Activated CD4-positive, alpha-beta T cell treated with anti-CD3 and anti-CD28 coated beads, Interleukin-2, amount 50 U/mL, for 16 hours (primary cell): ENCODE measurements around the gene ZNF804B.
A peak's percentile ranks its signal among the peaks of the same experiment; 100 is the strongest.

ENCODE experiments used
- DNase-seq: peaks from one replicate; pipeline ENCODE4 v3.0.0-alpha.2; 2020

Gene ZNF804B

GRCh38 chr7:88759230-88760135, at the start of gene ZNF804B:
Gene ZNF804B (plus strand): TSS chr7:88759700. CDS start chr7:88759977, 277 bp downstream.
- no peak for DNase-seq

GRCh38 chr7:88735920-88736319, 23.6 kb upstream of the ZNF804B start:
- DNase-seq, result no peak

GRCh38 chr7:88737632-88738031, 21.9 kb upstream of the ZNF804B start:
- no peak for DNase-seq

GRCh38 chr7:88746126-88746525, 13.4 kb upstream of the ZNF804B start:
- no peak for DNase-seq

GRCh38 chr7:88756802-88757201, 2.7 kb upstream of the ZNF804B start:
- no peak for DNase-seq

GRCh38 chr7:88757371-88757770, 2.1 kb upstream of the ZNF804B start:
- no peak for DNase-seq

GRCh38 chr7:88758381-88759229, 895 bp upstream of the ZNF804B start:
- DNase-seq, result no peak

- no peak for DNase-seq
Observed at GRCh38 chr7:88760136-88760515, 626 bp downstream of the ZNF804B start.

- DNase-seq, result no peak
Observed at GRCh38 chr7:88761779-88762178, 2.3 kb downstream of the ZNF804B start.

GRCh38 chr7:88771417-88771816, 11.9 kb downstream of the ZNF804B start:
- DNase-seq, result no peak

GRCh38 chr7:88772776-88773175, 13.3 kb downstream of the ZNF804B start:
- no peak for DNase-seq

- DNase-seq, result no peak
Observed at GRCh38 chr7:88775838-88776237, 16.3 kb downstream of the ZNF804B start.

- DNase-seq, result no peak
Observed at GRCh38 chr7:88787777-88788176, 28.3 kb downstream of the ZNF804B start.

- DNase-seq, result no peak
Observed at GRCh38 chr7:88789480-88790064, 30.1 kb downstream of the ZNF804B start.

GRCh38 chr7:88791891-88792290, 32.4 kb downstream of the ZNF804B start:
- DNase-seq, result no peak

GRCh38 chr7:88792361-88792760, 32.9 kb downstream of the ZNF804B start:
- no peak for DNase-seq

- no peak for DNase-seq
Observed at GRCh38 chr7:88795553-88795952, 36.1 kb downstream of the ZNF804B start, which contains the start of gene TEX47. Gene TEX47 (minus strand): TSS chr7:88795737. CDS start chr7:88794942, 795 bp downstream.

GRCh38 chr7:88801046-88801445, 41.5 kb downstream of the ZNF804B start:
- DNase-seq, result no peak

- no peak for DNase-seq
Observed at GRCh38 chr7:88806280-88807037, 47.0 kb downstream of the ZNF804B start.

- no peak for DNase-seq
Observed at GRCh38 chr7:88818552-88818951, 59.1 kb downstream of the ZNF804B start.

- no peak for DNase-seq
Observed at GRCh38 chr7:88826222-88826621, 66.7 kb downstream of the ZNF804B start.

GRCh38 chr7:88835147-88835728, 75.7 kb downstream of the ZNF804B start:
- peak; percentile 34 for DNase-seq
